Keratinocyte (primary cell): ENCODE data around the gene BMP15. TPM values are rescaled to one million over a fixed set of nuclear protein-coding genes. Genes with fewer than 3 reads are reported as not detected.

Experiments used
- DNase-seq: peaks from one replicate; pipeline ENCODE4 v3.0.0-alpha.2; 2011; ENCODE audit warnings: low read depth, missing footprints, low spot score
- FAIRE-seq: peaks from 2 replicates; lab custom pipeline; 2011; peaks lifted over from hg19 to GRCh38; lab: Jason Lieb, UNC
- H2AFZ ChIP-seq: 2 replicates; pipeline ENCODE4 v1.6.0; 2012; ENCODE audit warnings: low read length, control low read depth, inconsistent platforms; ENCODE audit not compliant: control insufficient read depth
- H3K27ac ChIP-seq: 2 replicates; pipeline ENCODE4 v1.5.1; 2011; ENCODE audit warnings: low read length; ENCODE audit not compliant: control insufficient read depth, insufficient read depth
- H3K27me3 ChIP-seq: 3 replicates; pipeline ENCODE4 v1.6.0; 2011; ENCODE audit warnings: low read length; ENCODE audit not compliant: control insufficient read depth, insufficient read depth; ENCODE audit errors: extremely low read depth
- H3K36me3 ChIP-seq, 2 experiments: 2 replicates in 1 of 2; 3 replicates in 1 of 2; pipeline ENCODE4 v1.5.1; 2011; ENCODE audit warnings: low read length in 2 of 2, mild to moderate bottlenecking in 1 of 2; ENCODE audit not compliant: control insufficient read depth in 2 of 2, insufficient read depth in 2 of 2; ENCODE audit errors: extremely low read depth in 1 of 2
- H3K4me1 ChIP-seq: 3 replicates; pipeline ENCODE4 v1.5.1; 2011; ENCODE audit warnings: low read length; ENCODE audit not compliant: control insufficient read depth, insufficient read depth; ENCODE audit errors: extremely low read depth
- H3K4me2 ChIP-seq: 3 replicates; pipeline ENCODE4 v1.6.0; 2011; ENCODE audit warnings: low read depth, low read length; ENCODE audit not compliant: control insufficient read depth, insufficient read depth; ENCODE audit errors: extremely low read depth
- H3K4me3 ChIP-seq, 3 experiments: fragments of 200-600 bp in 1 of 3; sonication (generic) in 1 of 3; 2 replicates in 2 of 3; 3 replicates in 1 of 3; pipeline ENCODE4 v1.5.1; 2011 to 2016; ENCODE audit warnings: low read length in 3 of 3, mild to moderate bottlenecking in 3 of 3, control low read depth in 2 of 3, inconsistent platforms in 1 of 3, low read depth in 1 of 3, mixed read lengths in 1 of 3, mixed run types in 1 of 3, moderate library complexity in 1 of 3; ENCODE audit not compliant: control insufficient read depth in 2 of 3, insufficient read depth in 2 of 3; ENCODE audit errors: extremely low read depth in 1 of 3
- H3K79me2 ChIP-seq: 2 replicates; pipeline ENCODE4 v1.6.0; 2012; ENCODE audit warnings: low read length; ENCODE audit not compliant: control insufficient read depth, insufficient read depth
- H3K9ac ChIP-seq: 3 replicates; pipeline ENCODE4 v1.6.0; 2011; ENCODE audit warnings: low read length; ENCODE audit not compliant: control insufficient read depth, insufficient read depth; ENCODE audit errors: extremely low read depth
- H3K9me1 ChIP-seq: 3 replicates; pipeline ENCODE4 v1.6.0; 2011; ENCODE audit warnings: low read length; ENCODE audit not compliant: control insufficient read depth, insufficient read depth; ENCODE audit errors: extremely low read depth
- H3K9me3 ChIP-seq: 2 replicates; pipeline ENCODE4 v1.5.1; 2012; ENCODE audit warnings: low read depth, low read length; ENCODE audit not compliant: control insufficient read depth
- H4K20me1 ChIP-seq: 3 replicates; pipeline ENCODE4 v1.6.0; 2011; ENCODE audit warnings: low read length; ENCODE audit not compliant: control insufficient read depth, insufficient read depth; ENCODE audit errors: extremely low read depth
- CTCF ChIP-seq, 3 experiments: IDR thresholded peaks in 1 of 3; conservative IDR thresholded peaks in 1 of 3; optimal IDR thresholded peaks in 1 of 3; 2 replicates in 2 of 3; 3 replicates in 1 of 3; pipeline versions ENCODE3 to v1.5.1; 2011; ENCODE audit warnings: low read length in 3 of 3, mild to moderate bottlenecking in 3 of 3, moderate library complexity in 2 of 3, control low read depth in 1 of 3, inconsistent platforms in 1 of 3; ENCODE audit not compliant: insufficient read depth in 2 of 3; ENCODE audit errors: extremely low read depth in 1 of 3
- EZH2 ChIP-seq: IDR thresholded peaks from one replicate; pipeline ENCODE4 v1.6.1; 2012; ENCODE audit warnings: inconsistent platforms, mild to moderate bottlenecking, low read length, moderate library complexity
- dilution Hi-C: fragments of 300-500 bp; cut with MboI; formaldehyde crosslinking; loops from one replicate; pipeline ENCODE4 v1.7.0; 2020; ENCODE audit warnings: low sequenced_read_pairs; ENCODE audit not compliant: extremely low pct_ligation_motif_present
- polyA plus RNA-seq, 5 experiments: library from polyadenylated mRNA; depleted of rRNA in 3 of 5; stranded (reverse) in 3 of 5; stranded (forward) in 1 of 5; unstranded in 1 of 5; fragments of >200 nt; gene quantifications; 1 replicate in 1 of 5; 2 replicates in 3 of 5; 3 replicates in 1 of 5; pipeline versions ENCODE4 v1.2.1 to v1.2.3, GENCODE V29; 2011 to 2012; ENCODE audit warnings: missing spikeins in 2 of 5, low read depth in 1 of 5, low replicate concordance in 1 of 5

BMP15 gene
- polyA plus RNA-seq, 1 donor (not counting 4 experiments of a cell fraction or from before 2014, with no cell fraction given): not detected

- FAIRE-seq: no peak
- Histone ChIP-seq H4K20me1 (no peaks in the 10 kb centered on the region), H3K4me2 (no peak overlapping the region), H3K9me3 (no peaks in the 10 kb centered on the region), H3K27ac (no peak overlapping the region), H3K9ac (no peak overlapping the region), H3K9me1 (no peaks in the 10 kb centered on the region), H3K79me2 (no peaks in the 10 kb centered on the region), H2AFZ (no peak overlapping the region), H3K36me3 (no peaks in the 10 kb centered on the region), H3K4me1 (peaks cover 2% of the 10 kb centered on the region), H3K27me3 (no peaks in the 10 kb centered on the region), H3K4me3 (no peak overlapping the region)
- TF ChIP-seq EZH2 (no peak), CTCF (optimal IDR thresholded peaks at IDR 0.05 in 1 of 3, IDR thresholded peaks at IDR 0.05 in 1 of 3, conservative IDR thresholded peaks at IDR 0.05 in 1 of 3; ENCODE audit: extremely low read depth in 1 of 3, insufficient read depth in 2 of 3, low read length in 3 of 3) (no peak)
- DNase-seq: no peak
- dilution Hi-C loops: no loop called here
Observed at GRCh38 chrX:50877310-50877709, 33.2 kb upstream of the BMP15 start.

GRCh38 chrX:50881028-50881427 lies 29.5 kb upstream of the BMP15 start:
- no peak for FAIRE-seq

More at GRCh38 chrX:50881028-50881427, 29.5 kb upstream of the BMP15 start:
- no peaks in the 10 kb centered on the region for H4K20me1 ChIP-seq
- H3K4me2 ChIP-seq: no peak overlapping the region
- H3K9me3 ChIP-seq: no peaks in the 10 kb centered on the region
- H3K9ac ChIP-seq: no peak overlapping the region
- peak; percentile 17 for DNase-seq
- TF ChIP-seq CTCF (optimal IDR thresholded peaks at IDR 0.05 in 1 of 3, IDR thresholded peaks at IDR 0.05 in 1 of 3, conservative IDR thresholded peaks at IDR 0.05 in 1 of 3; ENCODE audit: extremely low read depth in 1 of 3, insufficient read depth in 2 of 3, low read length in 3 of 3) (no peak), EZH2 (no peak)
- H3K9me1 ChIP-seq: no peaks in the 10 kb centered on the region
- H2AFZ ChIP-seq: no peak overlapping the region
- no peaks in the 10 kb centered on the region for H3K79me2 ChIP-seq
- peaks cover 2% of the 10 kb centered on the region for H3K4me1 ChIP-seq
- no peaks in the 10 kb centered on the region for H3K27me3 ChIP-seq
- H3K4me3 ChIP-seq: no peak overlapping the region
- dilution Hi-C loops: no loop called here
- peak overlapping the region; percentile 37 for H3K27ac ChIP-seq
- H3K36me3 ChIP-seq: no peaks in the 10 kb centered on the region
